ENCODE measurements around the gene SELENOW.
"Not testable (repeated sequence)": the region's sequence is repeated elsewhere in the genome, so short reads cannot be mapped to it uniquely, and the experiment has no call there.

SELENOW gene

GRCh38 chr19:47766359-47766620 is 12.2 kb upstream of the SELENOW start:
- Histone ChIP-seq H3K9ac (ENCODE audit: insufficient read length, low read depth) (no peak overlapping the region), H3K9me3 (ENCODE audit: insufficient read depth, low read length) (no peaks in the 10 kb centered on the region), H3K36me3 (ENCODE audit: insufficient read depth, insufficient read length, low read length) (no peaks in the 10 kb centered on the region), H3K27me3 (ENCODE audit: insufficient read depth, insufficient read length) (no peaks in the 10 kb centered on the region), H3K4me3 (ENCODE audit: insufficient read length, low read depth) (no peak overlapping the region), H3K4me1 (ENCODE audit: insufficient read depth, insufficient read length) (peaks cover 10% of the 10 kb centered on the region)
- TF ChIP-seq SUZ12 (IDR thresholded peaks at IDR 0.05; ENCODE audit: extremely low read depth, insufficient read depth, insufficient read length), result no peak
- no peak for DNase-seq (ENCODE audit: low read depth, low spot score)

DNA sequence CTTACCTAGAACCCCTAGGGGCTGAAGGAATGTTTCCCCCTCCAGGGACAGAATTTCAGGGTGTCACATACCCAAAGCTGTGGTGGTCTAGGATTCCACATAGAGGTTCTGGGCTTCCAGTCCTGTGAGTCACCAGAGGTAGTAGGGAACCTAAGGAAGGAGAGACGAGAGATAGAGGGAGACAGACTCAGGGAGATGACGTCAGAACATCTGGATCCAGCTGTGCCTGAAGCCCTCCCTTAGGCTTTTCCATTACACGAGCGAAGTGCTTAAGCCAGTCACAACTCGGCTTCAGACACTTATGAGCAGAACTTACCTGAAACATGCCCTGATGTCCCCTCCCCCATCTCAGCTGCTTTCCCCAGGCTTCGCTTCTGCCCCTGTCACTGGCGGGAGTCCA is 11.8 kb upstream of the SELENOW start:
- TF ChIP-seq YY1 (IDR thresholded peaks at IDR 0.05; ENCODE audit: insufficient read depth, insufficient read length), result no peak
- TF ChIP-seq ZNF274 (IDR thresholded peaks at IDR 0.05; ENCODE audit: low read depth, low read length), result no peak
- no peak for TF ChIP-seq SUZ12 (IDR thresholded peaks at IDR 0.05; ENCODE audit: extremely low read depth, insufficient read depth, insufficient read length)
- no peak overlapping the region for H3K9ac ChIP-seq (ENCODE audit: insufficient read length, low read depth)
- no peaks in the 10 kb centered on the region for H3K27me3 ChIP-seq (ENCODE audit: insufficient read depth, insufficient read length)
- DNase-seq (ENCODE audit: low read depth, low spot score), result no peak
- no peaks in the 10 kb centered on the region for H3K9me3 ChIP-seq (ENCODE audit: insufficient read depth, low read length)
- H3K36me3 ChIP-seq (ENCODE audit: insufficient read depth, insufficient read length, low read length), result no peaks in the 10 kb centered on the region
- peaks cover 10% of the 10 kb centered on the region for H3K4me1 ChIP-seq (ENCODE audit: insufficient read depth, insufficient read length)
- H3K4me3 ChIP-seq (ENCODE audit: insufficient read length, low read depth), result no peak overlapping the region

GRCh38 chr19:47767349-47767748 is 11.2 kb upstream of the SELENOW start:
- H3K4me3 ChIP-seq (ENCODE audit: insufficient read length, low read depth), result no peak overlapping the region
- H3K27me3 ChIP-seq (ENCODE audit: insufficient read depth, insufficient read length), result no peaks in the 10 kb centered on the region
- no peaks in the 10 kb centered on the region for H3K36me3 ChIP-seq (ENCODE audit: insufficient read depth, insufficient read length, low read length)
- H3K9ac ChIP-seq (ENCODE audit: insufficient read length, low read depth), result no peak overlapping the region
- no peaks in the 10 kb centered on the region for H3K9me3 ChIP-seq (ENCODE audit: insufficient read depth, low read length)
- H3K4me1 ChIP-seq (ENCODE audit: insufficient read depth, insufficient read length), result peaks cover 10% of the 10 kb centered on the region
- no peak for TF ChIP-seq SUZ12 (IDR thresholded peaks at IDR 0.05; ENCODE audit: extremely low read depth, insufficient read depth, insufficient read length)
- TF ChIP-seq ZNF274 (IDR thresholded peaks at IDR 0.05; ENCODE audit: low read depth, low read length), result no peak
- TF ChIP-seq YY1 (IDR thresholded peaks at IDR 0.05; ENCODE audit: insufficient read depth, insufficient read length), result no peak
- DNase-seq (ENCODE audit: low read depth, low spot score), result no peak

DNA sequence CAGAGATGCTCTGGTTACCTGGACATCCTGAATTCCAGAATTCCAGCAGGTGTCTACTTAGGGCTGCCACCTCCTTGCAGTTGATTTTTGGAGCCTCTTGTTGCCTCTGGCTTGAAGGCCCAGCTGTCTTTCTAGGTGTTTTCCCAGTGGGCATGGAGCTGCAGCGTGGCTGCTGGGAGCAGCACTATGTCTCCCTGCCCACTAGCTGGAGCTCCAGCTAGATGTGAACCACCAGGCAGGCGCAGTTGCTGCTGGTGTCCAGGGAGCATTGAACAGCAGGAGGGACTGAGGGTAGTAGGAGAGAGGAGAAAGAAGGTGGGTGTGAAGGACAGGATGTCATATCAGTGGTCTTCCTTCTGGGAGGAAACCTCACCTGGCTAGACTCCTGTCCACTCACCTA is 9.9 kb upstream of the SELENOW start:
- Histone ChIP-seq H3K9me3 (ENCODE audit: insufficient read depth, low read length) (no peaks in the 10 kb centered on the region), H3K27me3 (ENCODE audit: insufficient read depth, insufficient read length) (no peaks in the 10 kb centered on the region), H3K4me1 (ENCODE audit: insufficient read depth, insufficient read length) (peaks cover 10% of the 10 kb centered on the region), H3K4me3 (ENCODE audit: insufficient read length, low read depth) (no peak overlapping the region), H3K9ac (ENCODE audit: insufficient read length, low read depth) (no peak overlapping the region), H3K36me3 (ENCODE audit: insufficient read depth, insufficient read length, low read length) (no peaks in the 10 kb centered on the region)
- DNase-seq (ENCODE audit: low read depth, low spot score), result no peak
- TF ChIP-seq YY1 (IDR thresholded peaks at IDR 0.05; ENCODE audit: insufficient read depth, insufficient read length), result no peak
- TF ChIP-seq ZNF274 (IDR thresholded peaks at IDR 0.05; ENCODE audit: low read depth, low read length), result no peak
- TF ChIP-seq SUZ12 (IDR thresholded peaks at IDR 0.05; ENCODE audit: extremely low read depth, insufficient read depth, insufficient read length), result no peak

- Histone ChIP-seq H3K4me1 (ENCODE audit: insufficient read depth, insufficient read length) (peaks cover 10% of the 10 kb centered on the region), H3K4me3 (ENCODE audit: insufficient read length, low read depth) (no peak overlapping the region), H3K9me3 (ENCODE audit: insufficient read depth, low read length) (no peaks in the 10 kb centered on the region), H3K36me3 (ENCODE audit: insufficient read depth, insufficient read length, low read length) (no peaks in the 10 kb centered on the region), H3K9ac (ENCODE audit: insufficient read length, low read depth) (no peak overlapping the region), H3K27me3 (ENCODE audit: insufficient read depth, insufficient read length) (no peaks in the 10 kb centered on the region)
- no peak for DNase-seq (ENCODE audit: low read depth, low spot score)
- TF ChIP-seq SUZ12 (IDR thresholded peaks at IDR 0.05; ENCODE audit: extremely low read depth, insufficient read depth, insufficient read length) (no peak), ZNF274 (IDR thresholded peaks at IDR 0.05; ENCODE audit: low read depth, low read length) (no peak), YY1 (IDR thresholded peaks at IDR 0.05; ENCODE audit: insufficient read depth, insufficient read length) (no peak)
Measured at GRCh38 chr19:47769534-47769933, 9.0 kb upstream of the SELENOW start.

GRCh38 chr19:47771291-47771690 is 7.2 kb upstream of the SELENOW start:
- H3K27me3 ChIP-seq (ENCODE audit: insufficient read depth, insufficient read length); H3K4me3 ChIP-seq (ENCODE audit: insufficient read length, low read depth); H3K9ac ChIP-seq (ENCODE audit: insufficient read length, low read depth); H3K4me1 ChIP-seq (ENCODE audit: insufficient read depth, insufficient read length); H3K9me3 ChIP-seq (ENCODE audit: insufficient read depth, low read length); H3K36me3 ChIP-seq (ENCODE audit: insufficient read depth, insufficient read length, low read length); DNase-seq (ENCODE audit: low read depth, low spot score): not testable (repeated sequence)

- Histone ChIP-seq H3K36me3 (ENCODE audit: insufficient read depth, insufficient read length, low read length) (peaks cover 21% of the 10 kb centered on the region), H3K9ac (ENCODE audit: insufficient read length, low read depth) (no peak overlapping the region), H3K4me3 (ENCODE audit: insufficient read length, low read depth) (no peak overlapping the region), H3K4me1 (ENCODE audit: insufficient read depth, insufficient read length) (peaks cover 6% of the 10 kb centered on the region), H3K9me3 (ENCODE audit: insufficient read depth, low read length) (no peaks in the 10 kb centered on the region), H3K27me3 (ENCODE audit: insufficient read depth, insufficient read length) (no peaks in the 10 kb centered on the region)
- TF ChIP-seq SUZ12 (IDR thresholded peaks at IDR 0.05; ENCODE audit: extremely low read depth, insufficient read depth, insufficient read length) (no peak), ZNF274 (IDR thresholded peaks at IDR 0.05; ENCODE audit: low read depth, low read length) (no peak), YY1 (IDR thresholded peaks at IDR 0.05; ENCODE audit: insufficient read depth, insufficient read length) (no peak)
- DNase-seq (ENCODE audit: low read depth, low spot score), result no peak
Measured at GRCh38 chr19:47776568-47776967, 1.9 kb upstream of the SELENOW start.

DNA sequence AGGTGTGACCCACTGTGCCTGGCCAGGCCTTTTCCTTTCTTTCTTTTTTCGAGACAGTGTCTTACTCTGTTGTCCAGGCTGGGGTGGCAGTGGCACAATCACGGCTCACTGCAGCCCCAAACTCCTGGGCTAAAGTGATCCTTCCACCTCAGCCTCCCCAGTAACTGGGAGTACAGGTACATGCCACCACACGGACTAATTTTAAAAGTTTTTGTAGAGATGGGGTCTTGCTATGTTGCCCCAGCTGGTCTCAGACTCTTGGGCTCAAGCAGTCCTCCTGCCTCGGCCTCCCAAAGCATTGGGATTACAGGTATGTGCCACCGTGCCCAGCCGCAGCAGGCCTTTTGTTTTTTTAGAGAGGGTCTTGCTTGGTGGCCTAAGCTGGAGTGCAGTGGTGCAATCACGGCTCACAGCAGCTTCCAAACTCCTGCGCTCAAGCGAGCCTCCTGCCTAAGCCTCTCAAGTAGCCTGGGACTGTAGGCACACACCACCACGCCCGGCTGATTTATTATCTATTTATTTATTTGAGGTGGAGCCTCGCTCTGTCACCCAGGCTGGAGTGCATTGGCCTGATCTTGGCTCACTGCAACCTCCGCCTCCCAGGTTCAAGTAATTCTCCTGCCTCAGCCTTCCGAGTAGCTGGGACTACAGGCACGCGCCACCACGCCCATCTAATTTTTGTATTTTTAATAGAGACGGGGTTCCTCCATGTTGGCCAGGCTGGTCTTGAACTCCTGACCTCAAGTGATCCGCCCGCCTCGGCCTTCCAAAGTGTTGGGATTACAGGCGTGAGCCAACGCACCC is 1.1 kb upstream of the SELENOW start:
- not testable (repeated sequence) for DNase-seq (ENCODE audit: low read depth, low spot score); H3K27me3 ChIP-seq (ENCODE audit: insufficient read depth, insufficient read length); H3K4me1 ChIP-seq (ENCODE audit: insufficient read depth, insufficient read length); H3K9ac ChIP-seq (ENCODE audit: insufficient read length, low read depth); H3K9me3 ChIP-seq (ENCODE audit: insufficient read depth, low read length)
- Histone ChIP-seq H3K4me3 (ENCODE audit: insufficient read length, low read depth) (peak overlapping the region; percentile 82), H3K36me3 (ENCODE audit: insufficient read depth, insufficient read length, low read length) (peaks cover 29% of the 10 kb centered on the region)

Measured in NT2/D1 (cell line).